ENCODE results near the gene BCO1. TPM values are rescaled to one million over a fixed set of nuclear protein-coding genes. Genes with fewer than 3 reads are reported as not detected.

Gene BCO1
- total and polyA plus RNA-seq, 2 donors: 0.11 to 0.25 TPM

DNA sequence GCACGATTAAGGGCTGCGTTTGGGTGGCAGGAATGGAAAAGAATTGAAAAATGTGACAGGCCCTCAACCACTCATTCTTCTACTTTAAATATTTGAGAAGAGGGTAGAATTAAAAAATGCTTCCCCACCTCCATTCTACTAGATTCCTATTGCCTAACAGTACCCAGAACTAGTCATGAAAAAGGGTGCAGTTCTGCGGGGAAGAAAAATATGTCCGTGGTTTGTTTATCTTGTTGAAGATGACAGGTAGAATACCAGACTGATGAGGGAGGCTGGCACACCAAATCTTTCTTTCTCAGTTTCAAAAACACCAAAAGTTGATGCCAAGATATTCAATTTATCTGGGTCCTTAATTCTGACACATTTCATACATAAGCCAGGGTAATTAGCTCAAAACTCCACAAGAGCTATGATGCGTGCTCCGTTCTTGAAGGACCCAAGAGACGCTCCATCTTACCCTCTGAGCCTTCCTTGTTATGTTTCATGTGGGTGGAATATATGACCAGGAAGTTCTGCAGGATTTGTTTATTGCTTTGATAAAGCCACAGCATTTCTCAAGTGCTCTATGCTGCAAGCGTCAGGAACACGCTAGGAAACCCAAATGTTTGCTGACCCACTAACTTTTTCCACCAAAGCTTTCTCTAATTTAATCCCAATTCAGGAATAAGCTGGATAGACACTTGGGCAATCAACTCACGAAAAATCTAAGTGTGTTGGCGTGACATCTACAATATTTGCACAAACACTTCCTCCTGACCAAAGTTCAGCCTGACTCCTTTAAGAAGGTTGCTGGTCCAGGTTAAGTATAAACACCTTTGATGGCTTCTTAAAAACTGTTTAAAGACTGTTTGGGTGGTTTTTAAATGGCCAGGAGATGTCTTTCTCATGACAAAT, 55.7 kb downstream of the BCO1 start:
- no peak for DNase-seq (ENCODE audit: extremely low spot score)
- H3K4me3 ChIP-seq (ENCODE audit: low read depth, low read length): no peak overlapping the region
- H3K27ac ChIP-seq (ENCODE audit: low read depth): no peak overlapping the region
- no peaks in the 10 kb centered on the region for H3K4me1 ChIP-seq (ENCODE audit: insufficient read depth)
- no peaks in the 10 kb centered on the region for H3K36me3 ChIP-seq (ENCODE audit: insufficient read depth)
- 71% methylated on average over 11 of the region's 11 CpGs for WGBS

DNA sequence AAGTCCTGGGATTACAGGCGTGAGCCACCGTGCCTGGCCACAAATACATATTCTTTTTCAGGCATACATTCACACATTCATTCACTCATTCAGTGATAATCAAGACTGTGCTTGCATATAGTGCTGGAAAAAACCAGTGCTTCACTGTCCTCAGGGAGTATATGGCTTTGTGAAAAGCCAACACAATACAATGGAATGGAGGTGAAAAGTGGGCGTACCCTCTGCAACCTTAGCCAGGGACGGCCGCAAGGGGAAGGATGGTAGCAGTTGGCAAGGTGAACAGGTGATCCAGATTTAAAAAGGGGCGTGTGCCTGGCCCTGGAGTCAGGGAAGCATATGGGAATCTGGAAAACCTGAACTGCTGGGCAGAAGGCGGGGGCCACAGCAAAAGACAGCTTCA, 58.1 kb downstream of the BCO1 start:
- no peak for DNase-seq (ENCODE audit: extremely low spot score)
- 89% methylated on average over 7 of the region's 7 CpGs for WGBS
- Histone ChIP-seq H3K27ac (ENCODE audit: low read depth) (no peak overlapping the region), H3K4me3 (ENCODE audit: low read depth, low read length) (no peak overlapping the region), H3K4me1 (ENCODE audit: insufficient read depth) (no peaks in the 10 kb centered on the region), H3K36me3 (ENCODE audit: insufficient read depth) (no peaks in the 10 kb centered on the region)

DNA sequence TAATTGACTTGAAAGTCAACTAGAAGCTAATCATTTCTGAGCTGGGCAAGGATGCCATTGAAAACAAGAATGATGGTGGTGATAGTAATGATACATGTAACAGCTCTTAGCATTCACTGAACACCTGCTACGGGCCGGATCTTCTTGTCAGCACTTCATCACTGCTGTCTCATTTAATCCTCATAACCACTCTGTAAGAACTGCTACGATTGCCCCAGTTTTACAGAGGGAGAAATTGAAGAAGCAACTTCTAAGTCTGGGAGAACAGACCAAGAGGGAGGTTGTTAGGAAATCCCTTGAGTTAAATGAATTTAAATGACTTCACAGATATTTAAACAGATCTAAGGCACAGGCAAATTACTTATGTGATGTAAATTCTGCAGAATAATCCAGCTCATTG, 69.3 kb downstream of the BCO1 start:
- 74% methylated on average over 3 of the region's 3 CpGs for WGBS
- H3K27ac ChIP-seq (ENCODE audit: low read depth): no peak overlapping the region
- no peak for DNase-seq (ENCODE audit: extremely low spot score)

DNA sequence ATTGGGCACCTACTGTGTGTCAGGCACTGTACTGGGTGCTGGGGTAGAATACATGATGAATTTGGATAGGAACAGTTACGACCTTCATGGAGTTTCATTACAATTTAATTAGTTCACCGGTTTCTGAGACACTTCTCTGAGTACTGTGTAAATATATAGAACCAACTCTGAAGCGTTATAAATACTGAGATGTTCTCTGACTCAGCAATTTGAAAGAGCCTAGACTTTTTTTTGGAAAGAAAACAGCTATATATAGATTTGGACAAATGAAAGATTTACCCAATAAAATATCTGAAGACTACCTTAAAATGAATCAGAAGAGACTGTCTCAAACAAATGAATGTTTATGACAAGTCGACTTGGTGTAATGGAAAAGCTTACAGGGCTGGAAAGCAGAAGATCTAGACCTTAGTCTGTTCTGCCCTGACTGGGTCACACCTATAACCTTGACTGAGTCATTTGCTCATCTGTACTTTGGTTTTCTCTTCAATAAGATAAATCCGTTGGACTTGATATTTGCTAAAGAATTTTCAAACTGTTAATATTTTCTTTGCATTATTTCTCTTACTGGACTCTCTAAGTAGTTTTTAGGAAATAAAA, 71.7 kb downstream of the BCO1 start:
- 78% methylated on average over 5 of the region's 5 CpGs for WGBS
- DNase-seq (ENCODE audit: extremely low spot score): no peak
- H3K4me3 ChIP-seq (ENCODE audit: low read depth, low read length): no peak overlapping the region
- H3K36me3 ChIP-seq (ENCODE audit: insufficient read depth): no peaks in the 10 kb centered on the region
- no peak overlapping the region for H3K27ac ChIP-seq (ENCODE audit: low read depth)
- H3K4me1 ChIP-seq (ENCODE audit: insufficient read depth): no peaks in the 10 kb centered on the region

More for the DNA sequence above, 69.3 kb downstream of the BCO1 start:
- no peaks in the 10 kb centered on the region for H3K36me3 ChIP-seq (ENCODE audit: insufficient read depth)
- no peaks in the 10 kb centered on the region for H3K4me1 ChIP-seq (ENCODE audit: insufficient read depth)
- H3K4me3 ChIP-seq (ENCODE audit: low read depth, low read length): no peak overlapping the region

DNA sequence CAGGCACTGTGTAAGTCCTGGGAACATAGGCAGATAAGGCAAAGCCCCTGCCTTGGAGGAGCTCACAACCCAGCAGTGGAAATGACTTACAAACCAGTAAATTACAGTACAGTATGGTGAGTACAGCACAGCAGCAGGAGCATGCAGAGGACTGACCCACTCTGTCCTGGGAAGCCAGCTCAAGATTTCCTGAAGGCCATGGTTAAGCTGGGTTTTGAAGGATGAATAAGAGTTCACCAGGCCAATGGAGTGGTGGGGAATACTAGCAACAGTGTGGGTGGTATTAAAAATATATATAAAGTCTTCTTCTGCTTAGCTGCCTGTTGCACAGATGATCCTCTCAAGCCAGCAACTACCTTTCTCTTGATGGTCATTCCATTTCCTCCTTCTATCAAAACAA, 73.3 kb downstream of the BCO1 start:
- no peak overlapping the region for H3K4me3 ChIP-seq (ENCODE audit: low read depth, low read length)
- no peaks in the 10 kb centered on the region for H3K36me3 ChIP-seq (ENCODE audit: insufficient read depth)
- no peak overlapping the region for H3K27ac ChIP-seq (ENCODE audit: low read depth)
- no peak for DNase-seq (ENCODE audit: extremely low spot score)
- no peaks in the 10 kb centered on the region for H3K4me1 ChIP-seq (ENCODE audit: insufficient read depth)

DNA sequence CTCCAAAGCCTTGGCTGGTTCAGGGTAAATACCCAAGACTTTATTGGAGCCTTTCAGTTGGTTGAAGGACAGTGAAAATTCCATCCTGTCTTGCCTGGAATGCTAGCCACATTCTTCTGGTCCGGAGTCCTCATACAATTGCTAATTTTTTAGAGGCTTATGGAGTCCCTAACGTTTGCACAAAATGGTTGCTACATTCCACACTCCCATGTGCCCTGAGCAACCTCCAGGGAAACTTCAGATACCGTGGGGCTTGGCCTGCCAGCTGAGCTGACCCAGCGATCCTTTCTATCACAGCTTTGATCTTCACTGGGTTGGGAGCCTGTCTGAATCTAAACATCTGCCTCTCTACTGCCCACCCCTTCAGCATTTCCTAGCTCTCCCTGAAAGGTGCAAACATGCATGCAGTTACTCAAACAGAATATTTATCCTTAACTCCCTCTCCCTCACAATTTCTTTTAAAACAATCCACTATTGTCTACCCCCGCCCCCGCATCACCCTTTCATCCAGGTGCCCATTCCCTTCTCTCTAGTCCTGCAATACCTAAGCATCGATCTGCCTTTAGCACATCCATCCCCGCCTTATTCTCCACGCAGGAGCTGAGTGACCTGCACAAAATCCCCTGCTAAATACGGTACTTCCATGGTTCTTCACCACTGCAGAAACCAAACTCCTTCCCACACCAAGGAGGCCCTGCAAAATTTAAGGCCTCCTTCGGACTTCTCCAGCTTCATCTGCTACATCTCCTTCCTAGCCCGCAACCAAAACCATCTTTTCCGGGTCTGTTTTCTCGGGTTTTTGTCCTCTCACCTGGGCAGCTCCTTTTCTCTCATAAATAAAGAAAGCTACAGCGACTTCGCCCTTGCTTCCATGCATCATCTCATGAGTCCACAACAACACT, 75.5 kb downstream of the BCO1 start:
- Histone ChIP-seq H3K4me1 (ENCODE audit: insufficient read depth) (no peaks in the 10 kb centered on the region), H3K27ac (ENCODE audit: low read depth) (peak overlapping the region; percentile 3), H3K4me3 (ENCODE audit: low read depth, low read length) (peak overlapping the region; percentile 97), H3K36me3 (ENCODE audit: insufficient read depth) (no peaks in the 10 kb centered on the region)
- WGBS: 3% methylated on average over 16 of the region's 16 CpGs
- no peak for DNase-seq (ENCODE audit: extremely low spot score)

DNA sequence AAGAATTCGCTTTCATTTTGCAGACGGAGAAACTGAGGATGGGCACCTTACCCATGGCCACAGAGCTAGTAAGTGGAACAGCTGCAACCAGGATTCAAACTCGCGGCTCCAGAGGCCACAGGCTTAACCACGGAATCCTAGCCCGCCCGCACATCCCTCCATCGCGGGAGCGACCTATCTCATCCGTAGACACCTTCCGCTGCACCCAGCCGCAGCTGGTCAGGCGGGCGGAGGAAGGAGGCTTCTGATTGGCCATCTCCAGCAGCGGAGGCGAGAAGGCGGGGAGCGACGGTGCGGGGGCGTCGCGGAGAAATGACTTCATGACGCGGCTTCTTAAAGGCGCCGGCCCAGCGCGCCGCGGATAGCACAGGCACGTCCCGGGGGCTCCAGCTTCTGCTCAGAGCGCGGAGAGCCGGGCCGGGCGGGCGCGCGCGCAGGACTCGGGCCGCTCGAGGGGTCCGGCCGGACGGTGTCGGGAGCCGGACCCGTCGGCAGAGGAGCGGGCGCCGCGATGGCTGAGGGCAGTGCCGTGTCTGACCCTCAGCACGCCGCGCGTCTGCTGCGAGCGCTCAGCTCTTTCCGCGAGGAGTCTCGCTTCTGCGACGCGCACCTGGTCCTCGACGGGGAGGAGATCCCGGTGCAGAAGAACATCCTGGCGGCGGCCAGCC, 76.2 kb downstream of the BCO1 start, which contains the start of gene GAN:
TSS of gene GAN (plus strand) at position 360 of the 668 bp plus-strand sequence. CDS start at position 512, 152 bp downstream.
- Histone ChIP-seq H3K36me3 (ENCODE audit: insufficient read depth) (no peaks in the 10 kb centered on the region), H3K27ac (ENCODE audit: low read depth) (peak within 1 kb of the TSS; percentile 95), H3K4me3 (ENCODE audit: low read depth, low read length) (peak within 1 kb of the TSS; percentile 97), H3K4me1 (ENCODE audit: insufficient read depth) (peaks cover 1% of the 10 kb centered on the region)
- WGBS: under 1% methylated on average over 75 of the region's 75 CpGs
- peak; percentile 89 for DNase-seq (ENCODE audit: extremely low spot score)

DNA sequence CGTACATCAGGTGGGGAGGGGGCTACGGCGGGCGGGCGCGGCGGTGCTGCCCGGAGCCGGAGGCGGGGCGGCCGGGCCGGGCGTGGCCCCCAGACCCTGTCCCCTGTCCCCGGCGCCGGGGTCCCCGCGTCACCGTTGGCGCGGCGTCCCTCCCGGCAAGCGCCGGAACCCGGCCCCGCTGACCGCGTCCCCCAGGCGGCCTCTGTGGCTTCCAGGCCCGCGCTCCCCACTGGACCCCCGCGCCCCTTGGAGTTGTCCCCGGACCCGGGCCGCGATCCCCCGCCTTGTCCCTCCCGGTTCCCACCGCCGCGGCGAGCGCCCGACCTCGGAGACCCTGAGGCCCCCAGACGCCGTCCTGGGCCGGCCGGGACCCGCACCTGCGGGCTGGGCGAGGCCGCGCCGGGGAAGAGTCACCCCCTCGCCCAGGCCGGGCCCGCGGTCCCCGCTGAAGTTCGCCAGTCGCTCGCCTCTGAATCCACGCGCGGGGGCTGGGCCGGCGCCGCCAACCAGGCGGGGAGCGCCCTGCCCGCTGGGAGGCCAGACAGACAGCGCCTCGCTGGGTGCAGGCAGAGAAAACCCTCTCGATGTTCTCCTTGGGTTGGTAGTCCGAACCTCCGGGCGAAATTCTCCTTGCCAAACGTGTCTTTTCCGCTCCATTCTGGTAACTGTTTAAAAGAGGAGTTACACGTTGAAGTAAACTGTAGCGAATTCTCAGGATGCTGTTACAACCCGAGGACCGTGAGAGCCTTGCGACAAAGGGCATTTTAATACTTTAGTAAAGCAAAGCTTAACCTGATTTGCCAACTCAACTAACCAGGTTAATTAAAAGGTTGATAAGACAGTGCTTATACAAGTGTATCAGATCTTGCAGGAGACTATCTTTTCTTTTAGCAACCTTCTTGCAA, 77.0 kb downstream of the BCO1 start:
- under 1% methylated on average over 88 of the region's 88 CpGs for WGBS
- peaks cover 1% of the 10 kb centered on the region for H3K4me1 ChIP-seq (ENCODE audit: insufficient read depth)

DNA sequence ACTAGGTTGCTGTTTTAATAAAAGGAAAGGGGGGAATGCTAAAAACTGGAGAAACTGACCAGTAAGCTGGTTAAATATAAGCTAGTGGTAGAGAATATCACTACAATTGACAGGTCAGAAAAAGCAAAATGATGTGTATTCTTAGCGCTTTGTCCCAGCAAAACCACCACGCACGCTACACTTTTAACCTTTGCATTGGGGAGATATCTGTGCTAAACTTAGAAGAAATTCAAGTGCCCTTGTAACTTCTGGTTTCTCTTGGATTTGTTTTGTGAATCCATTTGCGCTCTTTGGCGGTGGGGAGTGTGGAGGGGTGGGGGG, 77.6 kb downstream of the BCO1 start:
- peak overlapping the region; percentile 97 for H3K4me3 ChIP-seq (ENCODE audit: low read depth, low read length)
- WGBS: 78% methylated on average over 5 of the region's 5 CpGs
- no peak for DNase-seq (ENCODE audit: extremely low spot score)
- peaks cover 1% of the 10 kb centered on the region for H3K4me1 ChIP-seq (ENCODE audit: insufficient read depth)
- H3K36me3 ChIP-seq (ENCODE audit: insufficient read depth): no peaks in the 10 kb centered on the region
- no peak overlapping the region for H3K27ac ChIP-seq (ENCODE audit: low read depth)

More for the DNA sequence above, 77.0 kb downstream of the BCO1 start:
- Histone ChIP-seq H3K4me3 (ENCODE audit: low read depth, low read length) (peak overlapping the region; percentile 97), H3K27ac (ENCODE audit: low read depth) (peak overlapping the region; percentile 95), H3K36me3 (ENCODE audit: insufficient read depth) (no peaks in the 10 kb centered on the region)
- DNase-seq (ENCODE audit: extremely low spot score): no peak

DNA sequence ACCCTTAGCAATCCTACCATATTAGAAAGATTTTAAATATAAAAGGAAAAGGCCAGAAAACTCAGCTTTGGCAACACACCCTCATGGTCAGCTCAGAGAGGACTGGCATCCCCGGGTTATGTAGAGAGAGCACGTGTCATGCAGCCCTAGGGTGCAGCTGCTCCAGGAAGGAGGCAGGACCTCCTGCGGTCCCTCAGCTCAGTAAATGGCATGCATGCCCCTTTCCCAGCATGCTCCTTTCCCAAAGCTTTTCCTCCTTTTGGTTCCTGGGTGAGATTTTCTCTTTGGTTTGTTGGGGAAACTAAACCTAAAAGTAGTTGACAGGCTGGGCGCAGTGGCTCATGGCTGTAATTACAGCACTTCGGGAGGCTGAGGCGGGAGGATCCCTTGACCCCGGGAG, 80.2 kb downstream of the BCO1 start:
- no peak overlapping the region for H3K4me3 ChIP-seq (ENCODE audit: low read depth, low read length)
- H3K4me1 ChIP-seq (ENCODE audit: insufficient read depth): peaks cover 3% of the 10 kb centered on the region
- no peak overlapping the region for H3K27ac ChIP-seq (ENCODE audit: low read depth)
- no peaks in the 10 kb centered on the region for H3K36me3 ChIP-seq (ENCODE audit: insufficient read depth)
- no peak for DNase-seq (ENCODE audit: extremely low spot score)
- WGBS: 85% methylated on average over 7 of the region's 7 CpGs

DNA sequence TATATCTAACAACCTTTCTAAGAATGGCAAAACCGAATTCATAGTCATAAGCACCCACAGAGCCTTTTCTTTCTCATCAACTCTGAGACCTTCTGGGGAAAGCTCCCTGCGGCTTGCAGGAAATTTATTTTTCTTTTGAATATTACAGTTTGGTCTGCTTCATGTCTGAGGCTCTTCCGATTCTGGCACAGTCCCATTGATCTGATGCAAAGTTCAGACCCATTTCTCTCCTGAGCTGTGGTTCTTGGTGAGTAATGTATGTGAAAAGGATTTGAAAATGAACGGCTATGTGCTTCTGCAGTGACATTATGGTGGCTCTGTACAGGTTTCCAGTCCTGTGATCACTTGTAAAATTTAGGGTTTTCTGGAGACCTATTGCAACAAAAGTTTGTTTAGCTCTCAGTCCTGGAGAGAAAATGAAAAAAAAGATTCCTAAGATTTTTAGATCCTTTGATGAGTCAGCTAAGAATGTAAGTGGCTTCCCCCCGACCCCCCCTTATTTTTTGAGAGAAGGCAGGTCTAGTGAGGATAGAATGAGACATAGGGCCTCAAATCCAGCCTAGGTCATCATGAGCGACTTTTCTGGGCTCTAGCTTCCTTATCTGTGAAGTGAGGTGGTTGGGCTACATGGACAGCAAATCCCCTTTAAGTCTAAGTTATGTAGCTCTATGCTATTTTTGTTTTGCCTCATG, 80.9 kb downstream of the BCO1 start:
- WGBS: 51% methylated on average over 6 of the region's 6 CpGs
- no peak overlapping the region for H3K4me3 ChIP-seq (ENCODE audit: low read depth, low read length)
- peaks cover 3% of the 10 kb centered on the region for H3K4me1 ChIP-seq (ENCODE audit: insufficient read depth)

DNA sequence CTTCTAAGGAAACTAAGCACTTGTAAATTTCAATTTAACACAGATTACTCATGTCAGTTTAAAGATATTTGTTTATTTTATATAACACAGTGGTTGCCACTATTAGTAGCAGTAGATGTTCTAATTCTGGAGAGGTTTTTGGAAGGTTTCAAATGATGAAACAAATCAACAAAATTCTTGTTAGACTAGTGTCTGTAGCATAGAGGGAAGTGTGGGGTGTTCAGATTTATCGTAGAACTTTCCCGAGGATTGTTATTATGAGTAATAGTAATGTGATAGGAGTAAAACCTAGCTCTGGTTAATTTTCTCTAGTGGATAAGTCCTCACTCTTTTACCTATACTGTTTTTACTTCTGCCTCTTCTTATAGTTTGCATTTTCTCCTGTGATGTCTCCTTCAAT, 82.5 kb downstream of the BCO1 start:
- Histone ChIP-seq H3K36me3 (ENCODE audit: insufficient read depth) (no peaks in the 10 kb centered on the region), H3K4me1 (ENCODE audit: insufficient read depth) (peaks cover 3% of the 10 kb centered on the region), H3K27ac (ENCODE audit: low read depth) (no peak overlapping the region), H3K4me3 (ENCODE audit: low read depth, low read length) (no peak overlapping the region)
- DNase-seq (ENCODE audit: extremely low spot score): no peak
- WGBS: 90% methylated on average over 2 of the region's 2 CpGs

More for the DNA sequence above, 80.9 kb downstream of the BCO1 start:
- Histone ChIP-seq H3K36me3 (ENCODE audit: insufficient read depth) (no peaks in the 10 kb centered on the region), H3K27ac (ENCODE audit: low read depth) (no peak overlapping the region)
- DNase-seq (ENCODE audit: extremely low spot score): no peak
